GM12873 (cell line): ENCODE measurements around the gene RNF168.

Experiments
- TF ChIP-seq, protein P1 (sequence below): IDR thresholded peaks from 2 replicates; pipeline ENCODE4 v1.5.1; 2012; ENCODE audit warnings: low read depth, mild to moderate bottlenecking, moderate library complexity, low read length, control low read depth; ENCODE audit not compliant: insufficient read depth; ENCODE audit errors: missing control alignments

RNF168 gene

DNA sequence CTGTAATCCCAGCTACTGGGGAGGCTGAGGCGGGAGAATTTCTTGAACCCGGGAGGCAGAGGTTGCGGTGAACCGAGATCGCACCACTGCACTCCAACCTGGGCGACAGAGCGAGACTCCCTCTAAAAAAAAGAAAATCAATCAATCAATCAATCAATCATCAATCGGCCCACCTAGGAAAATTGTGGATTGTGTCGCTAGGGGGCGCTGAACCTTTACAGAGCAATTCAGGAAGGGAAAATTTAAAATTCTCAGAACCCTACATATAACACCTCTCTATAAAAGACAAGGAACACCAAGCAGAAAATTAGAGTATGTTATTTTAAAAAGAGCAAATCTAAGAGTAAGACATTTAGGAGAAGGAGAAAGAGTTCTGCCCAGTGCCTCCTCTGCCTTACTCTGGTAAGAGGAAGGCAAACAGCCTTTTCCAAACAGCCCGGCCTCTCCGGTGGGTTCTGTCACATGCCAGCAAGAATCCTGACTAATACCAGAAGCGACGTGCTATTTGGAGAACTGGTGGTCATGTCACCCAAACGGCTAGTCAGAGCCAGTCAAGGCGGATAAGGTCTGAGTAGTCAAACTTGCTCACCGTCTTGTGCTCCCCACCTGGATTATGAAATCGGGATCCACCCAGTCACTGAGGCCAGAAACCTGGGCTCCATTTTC, 33.9 kb upstream of the RNF168 start:
- TF ChIP-seq, protein P1, sequence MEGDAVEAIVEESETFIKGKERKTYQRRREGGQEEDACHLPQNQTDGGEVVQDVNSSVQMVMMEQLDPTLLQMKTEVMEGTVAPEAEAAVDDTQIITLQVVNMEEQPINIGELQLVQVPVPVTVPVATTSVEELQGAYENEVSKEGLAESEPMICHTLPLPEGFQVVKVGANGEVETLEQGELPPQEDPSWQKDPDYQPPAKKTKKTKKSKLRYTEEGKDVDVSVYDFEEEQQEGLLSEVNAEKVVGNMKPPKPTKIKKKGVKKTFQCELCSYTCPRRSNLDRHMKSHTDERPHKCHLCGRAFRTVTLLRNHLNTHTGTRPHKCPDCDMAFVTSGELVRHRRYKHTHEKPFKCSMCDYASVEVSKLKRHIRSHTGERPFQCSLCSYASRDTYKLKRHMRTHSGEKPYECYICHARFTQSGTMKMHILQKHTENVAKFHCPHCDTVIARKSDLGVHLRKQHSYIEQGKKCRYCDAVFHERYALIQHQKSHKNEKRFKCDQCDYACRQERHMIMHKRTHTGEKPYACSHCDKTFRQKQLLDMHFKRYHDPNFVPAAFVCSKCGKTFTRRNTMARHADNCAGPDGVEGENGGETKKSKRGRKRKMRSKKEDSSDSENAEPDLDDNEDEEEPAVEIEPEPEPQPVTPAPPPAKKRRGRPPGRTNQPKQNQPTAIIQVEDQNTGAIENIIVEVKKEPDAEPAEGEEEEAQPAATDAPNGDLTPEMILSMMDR, result peak; percentile 67

- TF ChIP-seq, protein P1, result no peak
Measured at GRCh38 chr3:196533260-196533681, 29.7 kb upstream of the RNF168 start.

GRCh38 chr3:196531418-196531817, 27.9 kb upstream of the RNF168 start:
- TF ChIP-seq, protein P1, result no peak

DNA sequence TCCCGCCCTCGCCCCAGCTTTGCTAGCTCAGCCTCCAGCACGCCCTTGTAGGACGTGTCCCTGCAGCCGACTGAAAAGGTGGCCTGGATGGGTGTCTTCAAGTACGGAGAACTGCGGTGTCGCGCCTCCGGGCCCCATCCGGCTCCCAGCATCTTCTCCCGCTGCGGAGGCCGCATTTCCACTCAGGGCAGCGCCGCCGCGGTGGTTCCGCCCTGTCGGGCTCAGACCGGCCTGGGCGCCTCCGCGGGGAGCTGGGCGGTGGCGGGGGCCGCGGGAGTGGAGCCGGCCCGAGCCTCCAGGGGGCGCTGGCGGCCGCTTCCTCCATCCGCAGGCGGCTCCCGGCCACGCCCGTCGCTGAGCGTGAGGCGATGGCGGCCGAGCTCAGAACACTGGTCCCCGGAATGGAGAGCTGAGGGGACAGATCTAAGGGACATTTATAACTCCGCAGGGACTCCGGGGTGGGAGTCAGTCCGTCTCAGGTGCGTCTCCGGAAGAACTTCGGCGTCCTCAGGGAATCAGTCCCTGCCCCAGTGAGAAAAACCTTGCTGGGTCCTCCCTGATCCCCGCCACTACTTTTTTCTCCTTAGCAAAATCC, 25.2 kb upstream of the RNF168 start:
- TF ChIP-seq, protein P1, result peak; percentile 80

- TF ChIP-seq, protein P1, result no peak
Measured at GRCh38 chr3:196525141-196525540, 21.6 kb upstream of the RNF168 start.

- TF ChIP-seq, protein P1, result peak; percentile 23
Measured at GRCh38 chr3:196524527-196524926, 21.0 kb upstream of the RNF168 start.

- TF ChIP-seq, protein P1, result no peak
Measured at GRCh38 chr3:196523841-196524240, 20.3 kb upstream of the RNF168 start.
